ENCODE results near the gene CNNM4.

CNNM4 gene

DNA sequence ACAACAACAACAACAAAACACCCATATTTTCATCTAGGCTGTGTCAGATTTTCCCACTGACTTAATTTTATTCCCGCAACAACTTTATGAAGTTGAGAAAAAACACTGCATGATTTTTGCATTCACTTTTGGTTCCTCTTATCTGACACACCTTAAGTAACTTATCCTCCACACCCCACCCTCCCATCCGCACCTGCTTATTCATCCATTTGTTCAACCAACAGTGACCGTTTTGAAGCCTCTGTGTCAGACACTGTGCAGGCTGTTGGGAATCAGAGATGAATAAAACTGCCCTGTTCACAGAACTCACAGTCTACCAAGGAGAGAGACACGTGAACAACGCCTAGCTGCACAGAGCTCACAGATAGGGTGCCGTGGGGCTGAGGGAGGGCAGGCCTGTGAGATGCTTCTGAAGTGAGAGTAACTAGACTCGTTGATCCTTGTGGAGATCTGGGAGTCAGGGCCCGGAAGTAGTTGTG is 7.4 kb downstream of the CNNM4 start:
- Histone ChIP-seq H3K9ac (ENCODE audit: low read depth, low read length) (no peak overlapping the region), H3K9me3 (ENCODE audit: control insufficient read depth, insufficient read depth, low read length) (no peaks in the 10 kb centered on the region), H3K36me3 (ENCODE audit: insufficient read depth, low read length) (no peaks in the 10 kb centered on the region), H3K4me1 (ENCODE audit: insufficient read depth, low read length) (peaks cover 4% of the 10 kb centered on the region; the same call in 1 of the 2 replicates)

DNA sequence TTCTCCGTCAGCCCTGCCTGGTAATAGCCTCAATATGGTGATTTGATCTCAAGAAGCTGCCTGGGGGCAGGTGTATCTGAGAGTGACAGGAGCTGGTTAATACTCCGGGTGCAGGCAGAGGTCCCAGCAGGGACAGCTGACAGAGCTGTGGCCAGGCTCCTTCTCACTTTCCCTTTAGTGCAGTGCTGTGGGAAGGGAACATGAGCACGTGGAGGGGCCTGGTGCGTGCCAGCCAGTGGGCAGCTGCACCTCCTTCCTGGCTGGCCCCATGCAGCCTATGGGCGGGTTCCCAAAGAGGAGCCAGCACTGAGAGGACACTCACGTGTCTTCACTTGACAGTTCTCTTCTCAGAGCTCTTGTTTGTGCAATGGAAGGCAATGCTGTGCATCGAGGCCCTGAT is 9.1 kb downstream of the CNNM4 start:
- no peaks in the 10 kb centered on the region for H3K4me1 ChIP-seq (ENCODE audit: insufficient read depth, low read length)
- H3K9ac ChIP-seq (ENCODE audit: low read depth, low read length) = no peak overlapping the region
- no peaks in the 10 kb centered on the region for H3K36me3 ChIP-seq (ENCODE audit: insufficient read depth, low read length)
- no peaks in the 10 kb centered on the region for H3K9me3 ChIP-seq (ENCODE audit: control insufficient read depth, insufficient read depth, low read length)

DNA sequence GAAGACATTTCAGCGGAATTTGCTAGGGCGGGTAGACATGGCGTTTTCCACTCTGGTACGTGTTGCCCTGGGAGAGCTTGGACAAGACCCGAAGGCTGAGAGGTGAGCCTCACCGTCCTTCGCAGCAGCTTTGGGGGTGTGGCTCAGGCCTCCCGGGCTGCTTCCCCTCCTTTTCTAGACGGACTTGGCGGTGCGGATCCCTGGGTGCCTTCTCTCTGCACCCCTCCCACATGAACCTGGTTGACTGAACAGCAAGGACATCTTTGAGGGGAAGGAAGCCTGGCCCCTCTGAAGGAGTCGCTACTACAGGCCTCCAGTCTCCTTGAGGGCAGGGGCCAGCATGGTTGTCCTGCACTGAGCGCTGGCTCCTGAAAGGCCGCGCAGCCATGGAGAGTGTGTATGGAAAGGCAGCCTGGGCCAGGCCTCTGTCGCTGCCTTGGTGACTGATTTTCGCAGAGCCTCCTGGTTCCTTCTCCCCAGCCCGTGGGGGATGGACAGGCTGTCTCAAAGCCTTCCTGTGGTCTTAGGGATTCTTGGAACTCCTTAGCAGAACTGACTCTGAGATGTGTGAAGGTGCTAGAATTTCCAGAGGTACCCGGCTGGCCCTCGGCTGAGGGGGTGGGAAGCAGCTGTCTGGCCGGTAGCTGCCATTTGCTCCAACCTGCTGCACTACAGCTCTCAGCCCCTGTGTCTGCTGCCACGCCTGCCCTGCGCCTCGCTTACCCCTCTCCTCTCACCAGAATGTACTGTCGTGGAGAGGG is 9.9 kb downstream of the CNNM4 start:
- Histone ChIP-seq H3K9me3 (ENCODE audit: control insufficient read depth, insufficient read depth, low read length) (no peaks in the 10 kb centered on the region), H3K36me3 (ENCODE audit: insufficient read depth, low read length) (no peaks in the 10 kb centered on the region), H3K4me1 (ENCODE audit: insufficient read depth, low read length) (no peaks in the 10 kb centered on the region), H3K9ac (ENCODE audit: low read depth, low read length) (no peak overlapping the region)

DNA sequence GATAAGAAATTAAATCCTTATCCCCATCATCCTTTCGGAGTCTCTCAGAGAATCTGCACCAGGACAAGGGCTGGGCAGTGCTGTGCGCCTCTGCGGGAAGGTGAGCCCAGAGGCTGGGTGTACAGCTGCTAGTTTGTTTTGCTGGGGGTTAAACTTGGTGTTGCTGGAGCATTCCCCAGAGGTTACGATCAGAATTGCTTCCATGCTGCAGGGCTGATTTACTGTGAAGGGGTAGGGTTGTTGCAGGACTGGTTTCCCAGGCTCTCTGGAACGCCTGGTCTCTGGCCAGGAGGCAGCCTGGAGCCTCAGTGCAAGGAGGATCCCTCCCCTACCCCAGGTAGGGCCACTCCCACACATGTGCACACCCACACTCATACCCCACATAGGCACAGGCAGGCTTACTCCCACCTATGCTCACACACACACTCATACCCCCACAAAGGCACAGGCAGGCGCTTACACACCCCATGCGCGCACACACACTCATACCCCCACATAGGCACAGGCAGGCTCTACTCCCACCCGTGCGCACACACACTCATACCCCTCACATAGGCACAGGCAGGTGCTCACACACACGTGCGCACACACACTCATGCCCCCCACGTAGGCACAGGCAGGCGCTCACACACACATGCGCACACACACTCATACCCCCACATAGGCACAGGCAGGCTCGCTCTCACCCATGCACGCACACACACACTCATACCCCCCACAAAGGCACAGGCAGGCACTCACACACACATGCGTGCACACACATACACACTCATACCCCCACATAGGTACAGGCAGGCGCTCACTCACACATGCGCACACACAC is 11.3 kb downstream of the CNNM4 start:
- H3K9ac ChIP-seq (ENCODE audit: low read depth, low read length) = no peak overlapping the region
- H3K9me3 ChIP-seq (ENCODE audit: control insufficient read depth, insufficient read depth, low read length) = no peaks in the 10 kb centered on the region
- H3K36me3 ChIP-seq (ENCODE audit: insufficient read depth, low read length) = no peaks in the 10 kb centered on the region
- H3K4me1 ChIP-seq (ENCODE audit: insufficient read depth, low read length) = no peaks in the 10 kb centered on the region

DNA sequence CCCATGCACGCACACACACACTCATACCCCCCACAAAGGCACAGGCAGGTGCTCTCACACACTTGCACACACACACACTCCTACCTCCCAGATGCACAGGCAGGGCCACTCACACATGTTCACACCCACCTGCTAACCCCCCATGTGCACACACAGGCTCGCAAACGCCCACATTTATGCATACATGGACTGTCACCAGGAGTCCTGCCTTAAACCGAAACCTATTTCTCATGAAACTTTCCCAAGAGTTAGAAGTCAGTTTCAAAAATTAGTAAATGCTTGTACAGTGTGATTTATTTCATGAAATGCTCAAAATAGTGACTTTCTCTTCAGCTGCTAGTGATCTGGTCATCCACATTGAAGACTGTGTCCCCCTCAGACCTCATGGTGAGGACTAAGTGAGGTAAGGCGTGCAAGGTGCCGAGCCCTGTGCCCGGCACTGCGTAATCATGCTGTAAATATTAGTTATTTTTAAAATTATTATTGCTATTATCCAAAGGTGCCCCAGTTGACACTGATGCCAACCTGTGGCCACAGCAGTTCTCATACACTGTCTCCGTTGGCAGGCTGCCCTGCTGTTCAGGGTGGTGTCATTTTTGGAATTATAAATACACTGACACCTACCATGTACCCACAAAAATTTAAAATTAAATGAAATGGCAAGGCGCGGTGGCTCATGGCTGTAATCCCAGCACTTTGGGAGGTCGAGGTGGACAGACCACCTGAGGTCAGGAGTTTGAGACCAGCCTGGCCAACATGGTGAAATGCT is 12.4 kb downstream of the CNNM4 start:
- no peaks in the 10 kb centered on the region for H3K36me3 ChIP-seq (ENCODE audit: insufficient read depth, low read length)
- no peaks in the 10 kb centered on the region for H3K4me1 ChIP-seq (ENCODE audit: insufficient read depth, low read length)
- H3K9me3 ChIP-seq (ENCODE audit: control insufficient read depth, insufficient read depth, low read length) = no peaks in the 10 kb centered on the region
- H3K9ac ChIP-seq (ENCODE audit: low read depth, low read length) = no peak overlapping the region

DNA sequence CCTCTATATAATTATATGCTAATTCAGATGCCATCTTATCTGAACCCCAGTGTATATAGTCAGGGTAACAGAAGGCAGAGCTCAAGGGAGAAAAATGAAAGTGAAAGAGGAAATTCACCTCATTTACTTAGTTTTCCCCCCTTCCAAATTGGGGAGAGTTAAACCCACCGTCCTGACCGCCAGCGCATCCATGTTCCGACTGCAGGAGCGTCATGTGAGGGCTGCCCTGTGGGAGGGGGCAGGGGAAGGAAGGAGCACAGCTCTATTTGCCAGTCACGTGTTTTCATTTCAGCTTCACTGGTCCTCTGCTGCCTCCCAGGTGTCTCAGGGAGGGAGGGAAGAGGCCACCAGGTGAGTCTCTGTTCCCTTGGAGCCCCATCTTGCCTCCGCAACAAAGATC is 13.2 kb downstream of the CNNM4 start:
- no peaks in the 10 kb centered on the region for H3K9me3 ChIP-seq (ENCODE audit: control insufficient read depth, insufficient read depth, low read length)
- peak overlapping the region; percentile 9; the same call in 1 of the 2 replicates for H3K9ac ChIP-seq (ENCODE audit: low read depth, low read length)
- no peaks in the 10 kb centered on the region for H3K4me1 ChIP-seq (ENCODE audit: insufficient read depth, low read length)
- H3K36me3 ChIP-seq (ENCODE audit: insufficient read depth, low read length) = no peaks in the 10 kb centered on the region

DNA sequence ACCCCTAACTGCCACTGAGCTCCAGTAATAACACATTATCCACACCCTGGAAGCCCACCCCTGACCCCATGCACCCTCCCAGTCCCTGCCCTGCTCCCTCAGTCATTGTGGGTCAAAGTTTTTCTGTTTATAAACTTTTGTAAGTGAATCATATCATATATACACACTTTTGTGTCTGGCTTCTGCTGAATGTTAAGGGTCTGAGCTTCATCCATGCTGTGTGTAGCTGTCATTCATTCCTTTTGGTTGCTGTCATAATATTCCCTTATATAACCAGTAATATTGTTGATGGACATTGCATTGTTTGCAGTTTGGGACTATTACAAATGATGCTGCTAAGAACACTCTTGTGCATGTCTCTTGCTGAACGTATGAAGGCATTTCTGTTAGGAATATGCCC is 14.5 kb downstream of the CNNM4 start:
- H3K36me3 ChIP-seq (ENCODE audit: insufficient read depth, low read length) = no peaks in the 10 kb centered on the region
- no peaks in the 10 kb centered on the region for H3K4me1 ChIP-seq (ENCODE audit: insufficient read depth, low read length)
- H3K9ac ChIP-seq (ENCODE audit: low read depth, low read length) = no peak overlapping the region
- H3K9me3 ChIP-seq (ENCODE audit: control insufficient read depth, insufficient read depth, low read length) = no peaks in the 10 kb centered on the region

DNA sequence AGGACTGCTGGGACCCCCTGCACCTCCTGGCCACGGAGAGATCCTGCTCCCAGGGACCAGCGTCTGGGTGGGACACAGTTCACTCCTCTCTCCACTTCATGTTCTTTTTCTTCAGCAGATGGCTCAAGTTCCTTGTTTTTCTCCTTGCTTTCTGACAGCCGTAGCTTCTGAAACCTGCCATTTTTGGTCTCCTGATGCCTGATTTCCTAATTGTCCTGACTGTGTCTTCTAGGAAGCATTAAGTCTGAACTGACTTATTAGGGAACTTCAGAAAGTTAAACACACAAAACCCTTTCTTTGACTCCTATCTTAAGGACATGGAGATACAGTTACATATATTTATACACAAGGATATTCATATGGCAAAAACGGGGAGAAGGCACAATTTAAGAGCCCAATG is 22.7 kb downstream of the CNNM4 start:
- Histone ChIP-seq H3K9ac (ENCODE audit: low read depth, low read length) (no peak overlapping the region), H3K9me3 (ENCODE audit: control insufficient read depth, insufficient read depth, low read length) (no peaks in the 10 kb centered on the region), H3K4me1 (ENCODE audit: insufficient read depth, low read length) (peaks cover under 1% of the 10 kb centered on the region; the same call in 1 of the 2 replicates), H3K36me3 (ENCODE audit: insufficient read depth, low read length) (no peaks in the 10 kb centered on the region)

DNA sequence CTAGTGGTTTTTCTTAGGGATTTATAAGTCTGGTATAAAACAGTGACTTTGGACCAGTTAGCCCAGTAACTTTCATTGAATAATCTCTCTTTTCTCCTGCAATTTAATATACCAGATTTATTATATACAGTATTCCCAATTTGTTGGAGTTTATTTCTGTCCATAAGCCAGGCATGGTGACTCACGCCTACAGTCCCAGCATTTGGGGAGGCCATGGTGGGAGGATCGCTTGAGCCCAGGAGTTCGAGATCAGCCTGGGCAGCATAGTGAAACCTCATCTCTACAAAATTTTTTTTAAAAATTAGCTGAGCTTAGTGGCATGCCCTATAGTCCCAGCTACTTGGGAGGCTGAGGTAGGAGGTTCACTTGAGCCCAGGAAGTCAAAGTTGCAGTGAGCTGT is 26.7 kb downstream of the CNNM4 start:
- H3K36me3 ChIP-seq (ENCODE audit: insufficient read depth, low read length) = no peaks in the 10 kb centered on the region
- H3K9me3 ChIP-seq (ENCODE audit: control insufficient read depth, insufficient read depth, low read length) = no peaks in the 10 kb centered on the region
- peaks cover 3% of the 10 kb centered on the region; the same call in 1 of the 2 replicates for H3K4me1 ChIP-seq (ENCODE audit: insufficient read depth, low read length)
- no peak overlapping the region for H3K9ac ChIP-seq (ENCODE audit: low read depth, low read length)

DNA sequence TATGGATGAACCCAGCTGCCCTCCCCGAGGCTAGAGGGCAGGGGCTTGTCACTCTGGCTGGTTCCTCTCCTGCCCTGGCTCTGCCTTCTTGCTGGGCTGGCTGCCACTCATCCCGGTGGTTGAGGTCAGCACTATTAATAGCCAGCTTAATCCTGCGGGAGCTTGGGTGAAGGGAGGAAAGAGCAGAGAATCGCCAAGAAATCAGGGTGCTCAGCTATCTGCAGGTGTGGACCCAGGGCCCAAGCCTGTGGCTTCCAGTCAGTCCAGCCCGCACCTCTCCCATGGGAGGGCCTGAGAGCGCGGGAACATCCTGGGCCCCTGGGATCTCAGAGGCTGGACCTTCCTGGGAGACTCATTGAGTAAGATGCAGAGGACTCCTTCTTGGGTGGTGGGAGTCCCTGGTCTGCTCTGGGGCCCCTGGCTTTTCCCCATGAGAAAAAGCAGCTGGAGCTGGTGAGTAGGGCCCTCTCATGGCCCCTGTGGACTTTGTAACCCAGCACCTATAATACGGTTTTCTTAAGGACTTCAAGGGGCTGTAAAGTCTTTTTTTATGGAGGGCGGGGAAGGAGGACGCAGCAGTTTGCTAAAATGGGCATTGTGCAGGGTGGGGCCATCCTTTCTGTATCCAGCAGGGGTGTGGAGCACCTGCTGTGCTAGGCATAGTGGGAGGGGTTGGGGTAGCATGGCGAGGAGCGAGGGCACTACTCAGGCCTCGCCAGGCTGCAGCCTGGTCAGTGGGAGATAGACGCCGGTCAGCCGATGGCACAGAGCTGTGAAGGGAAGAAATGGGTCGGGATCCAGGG is 27.9 kb downstream of the CNNM4 start:
- H3K36me3 ChIP-seq (ENCODE audit: insufficient read depth, low read length) = no peaks in the 10 kb centered on the region
- H3K9ac ChIP-seq (ENCODE audit: low read depth, low read length) = no peak overlapping the region
- peaks cover 3% of the 10 kb centered on the region; the same call in 1 of the 2 replicates for H3K4me1 ChIP-seq (ENCODE audit: insufficient read depth, low read length)
- no peaks in the 10 kb centered on the region for H3K9me3 ChIP-seq (ENCODE audit: control insufficient read depth, insufficient read depth, low read length)

DNA sequence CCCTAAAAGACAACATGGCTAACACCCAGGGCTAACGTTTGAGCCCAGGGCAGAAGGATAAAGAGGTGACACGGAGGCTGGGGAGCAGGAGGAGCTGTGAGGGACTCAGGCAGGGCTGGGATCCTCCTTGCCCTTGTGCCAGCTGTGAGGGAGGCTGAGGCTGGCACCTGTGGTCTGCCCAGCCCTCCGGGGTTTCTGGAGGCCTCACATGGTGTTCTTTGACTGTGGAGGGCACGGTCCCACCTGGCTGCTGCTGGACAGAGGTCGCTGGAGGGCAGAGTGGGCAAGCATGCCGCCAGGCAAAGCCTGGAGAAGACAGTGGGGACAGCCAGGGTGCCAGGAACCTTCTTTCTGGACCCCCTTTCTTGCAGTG is 28.5 kb downstream of the CNNM4 start:
- Histone ChIP-seq H3K9ac (ENCODE audit: low read depth, low read length) (no peak overlapping the region), H3K9me3 (ENCODE audit: control insufficient read depth, insufficient read depth, low read length) (no peaks in the 10 kb centered on the region), H3K36me3 (ENCODE audit: insufficient read depth, low read length) (no peaks in the 10 kb centered on the region), H3K4me1 (ENCODE audit: insufficient read depth, low read length) (peaks cover 3% of the 10 kb centered on the region; the same call in 1 of the 2 replicates)

DNA sequence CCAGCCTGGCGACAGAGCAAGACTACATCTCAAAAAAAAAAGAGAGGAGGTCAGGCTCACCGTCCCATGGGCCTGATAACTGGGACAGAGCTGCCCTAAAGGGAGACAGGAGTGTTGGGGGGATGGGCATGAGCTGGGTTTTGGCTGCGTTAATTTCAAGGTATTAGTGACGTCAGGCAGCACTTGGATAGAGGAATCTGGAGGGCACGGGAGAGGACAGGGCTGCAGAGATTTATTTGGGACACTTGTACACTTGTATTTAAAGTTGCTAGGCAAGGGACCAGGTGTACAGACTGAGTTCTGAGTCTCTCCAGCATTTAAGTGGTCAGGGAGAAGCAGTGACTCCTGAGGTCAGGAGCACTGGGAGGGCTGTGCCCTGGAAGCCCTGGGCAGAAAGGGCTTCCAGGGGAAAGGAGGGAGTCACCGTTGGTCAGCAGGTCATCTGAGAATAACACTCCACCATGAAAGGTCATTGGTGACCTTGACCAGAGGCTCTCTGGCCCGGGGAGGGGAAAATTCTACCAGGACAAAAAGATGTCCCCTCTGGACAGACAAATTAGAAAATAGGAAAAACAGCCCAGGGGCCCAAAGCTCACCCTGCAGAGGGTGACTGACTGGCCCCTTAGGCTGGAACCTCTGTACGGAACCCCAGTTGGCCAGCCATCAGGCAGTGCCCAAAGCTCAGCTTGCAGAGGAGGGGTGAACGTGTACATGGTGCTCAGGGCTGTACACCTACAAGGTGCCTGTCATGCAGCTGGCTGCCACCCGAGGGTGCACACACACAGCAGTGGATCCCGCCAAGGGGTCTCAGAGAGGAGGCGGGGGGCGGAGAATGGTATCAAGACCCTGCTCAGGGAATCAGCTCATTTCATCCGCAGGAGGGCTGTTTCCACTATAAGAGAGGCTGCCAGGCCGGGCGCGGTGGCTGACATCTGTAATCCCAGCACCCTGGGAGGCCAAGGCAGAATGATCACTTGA is 32.4 kb downstream of the CNNM4 start:
- Histone ChIP-seq H3K9me3 (ENCODE audit: control insufficient read depth, insufficient read depth, low read length) (no peaks in the 10 kb centered on the region), H3K9ac (ENCODE audit: low read depth, low read length) (no peak overlapping the region), H3K36me3 (ENCODE audit: insufficient read depth, low read length) (no peaks in the 10 kb centered on the region), H3K4me1 (ENCODE audit: insufficient read depth, low read length) (peaks cover 3% of the 10 kb centered on the region; the same call in 1 of the 2 replicates)

DNA sequence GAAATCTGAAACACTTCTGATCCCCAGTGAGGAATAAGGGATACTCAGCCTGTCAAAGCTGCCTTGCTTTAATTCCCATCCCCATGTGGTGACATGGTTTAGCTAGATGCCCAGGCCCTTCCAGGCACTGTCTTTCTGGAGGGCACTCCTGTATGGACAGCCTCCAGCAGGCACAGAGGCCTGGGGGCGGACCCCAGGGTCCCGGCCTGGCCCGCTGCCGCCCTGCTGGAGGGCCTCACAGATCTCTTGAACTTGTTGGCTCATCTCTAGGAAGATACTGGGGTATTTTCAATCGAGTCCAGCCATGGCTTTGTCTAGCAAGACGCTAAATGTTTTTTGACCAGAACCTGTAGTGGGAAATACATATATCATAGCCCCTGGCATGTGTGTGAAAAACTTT is 34.4 kb downstream of the CNNM4 start:
- Histone ChIP-seq H3K9ac (ENCODE audit: low read depth, low read length) (no peak overlapping the region), H3K4me1 (ENCODE audit: insufficient read depth, low read length) (no peaks in the 10 kb centered on the region), H3K9me3 (ENCODE audit: control insufficient read depth, insufficient read depth, low read length) (no peaks in the 10 kb centered on the region), H3K36me3 (ENCODE audit: insufficient read depth, low read length) (no peaks in the 10 kb centered on the region)
